Smooth muscle cell (in vitro differentiated cells): Measurements from ENCODE around the gene C1QBP. TPM values are rescaled to one million over a fixed set of nuclear protein-coding genes. Genes with fewer than 3 reads are reported as not detected.
A peak's percentile ranks its signal among the peaks of the same experiment; 100 is the strongest.
"Not testable (repeated sequence)": the region's sequence is repeated elsewhere in the genome, so short reads cannot be mapped to it uniquely, and the experiment has no call there.

Source experiments
- DNase-seq: peaks from one replicate; lab custom pipeline; 2025; ENCODE audit not compliant: unreplicated experiment; lab: John Stamatoyannopoulos, UW
- H2AFZ ChIP-seq: fragments of 200-600 bp; sonication (generic); 2 replicates; pipeline ENCODE4 v1.6.0; 2016; ENCODE audit warnings: antibody characterized with exemption, low read depth, mild to moderate bottlenecking
- H3F3A ChIP-seq: fragments of 200-600 bp; sonication (generic); 2 replicates; pipeline ENCODE4 v1.6.0; 2017; ENCODE audit warnings: antibody characterized with exemption, low read depth
- H3K27ac ChIP-seq: fragments of 200-600 bp; sonication (generic); 2 replicates; pipeline ENCODE4 v1.5.1; 2016; ENCODE audit warnings: low read depth, mild to moderate bottlenecking
- H3K27me3 ChIP-seq: fragments of 200-600 bp; sonication (generic); 2 replicates; pipeline ENCODE4 v1.6.1; 2016; ENCODE audit warnings: low read depth, mild to moderate bottlenecking
- H3K36me3 ChIP-seq: fragments of 200-600 bp; sonication (generic); 2 replicates; pipeline ENCODE4 v1.5.1; 2016; ENCODE audit warnings: low read depth
- H3K4me1 ChIP-seq: fragments of 200-600 bp; sonication (generic); 2 replicates; pipeline ENCODE4 v1.5.1; 2016; ENCODE audit warnings: low read depth
- H3K4me2 ChIP-seq: fragments of 200-600 bp; sonication (generic); 2 replicates; pipeline ENCODE4 v1.6.0; 2016; ENCODE audit warnings: mild to moderate bottlenecking
- H3K4me3 ChIP-seq: fragments of 200-600 bp; sonication (generic); 2 replicates; pipeline ENCODE4 v1.5.1; 2016; ENCODE audit warnings: mild to moderate bottlenecking
- H3K79me2 ChIP-seq: fragments of 200-600 bp; sonication (generic); 2 replicates; pipeline ENCODE4 v1.6.0; 2016; ENCODE audit warnings: low read depth, mild to moderate bottlenecking
- H3K9ac ChIP-seq: fragments of 200-600 bp; sonication (generic); 2 replicates; pipeline ENCODE4 v1.6.0; 2016; ENCODE audit warnings: low read depth
- H3K9me3 ChIP-seq: fragments of 200-600 bp; sonication (generic); replicated peaks from 2 replicates; pipeline ENCODE4 v1.5.1; 2016; ENCODE audit warnings: low read depth
- H4K20me1 ChIP-seq: fragments of 200-600 bp; sonication (generic); 2 replicates; pipeline ENCODE4 v1.6.0; 2016; ENCODE audit warnings: low read depth
- CTCF ChIP-seq: fragments of 200-600 bp; sonication (generic); IDR thresholded peaks from 2 replicates; pipeline ENCODE4 v1.5.1; 2017; ENCODE audit warnings: borderline replicate concordance, mild to moderate bottlenecking, antibody characterized with exemption; ENCODE audit not compliant: insufficient read depth, poor library complexity, severe bottlenecking
- WGBS: methylation state at CpG from one replicate; pipeline ENCODE4 v1.1.7; 2016; ENCODE audit warnings: low lambda C conversion rate; 5-methylcytosine and 5-hydroxymethylcytosine counted together
- polyA plus RNA-seq: library from polyadenylated mRNA; unstranded; fragments of >200 nt; fragmentation: Nextera tagmentation; extraction: Ambion mirVana; gene quantifications from 2 replicates; pipeline ENCODE4 v1.2.1, GENCODE V29; 2016
- total RNA-seq: library from RNA; depleted of rRNA; stranded (reverse); fragments of >200 nt; gene quantifications from 2 replicates; pipeline ENCODE4 v1.2.3, GENCODE V29; 2014

The C1QBP gene
- total and polyA plus RNA-seq, 2 experiments from 2014 or later, result 120 to 121 TPM

- no peaks in the 10 kb centered on the region for H3K9me3 ChIP-seq
- no peak overlapping the region for H3K27ac ChIP-seq
- WGBS, result 94% methylated on average over 2 of the region's 2 CpGs
- no peak overlapping the region for H3K9ac ChIP-seq
- peaks cover 16% of the 10 kb centered on the region for H3F3A ChIP-seq
- H3K4me2 ChIP-seq, result no peak overlapping the region
- H2AFZ ChIP-seq, result no peak overlapping the region
- H3K27me3 ChIP-seq, result no peaks in the 10 kb centered on the region
- no peaks in the 10 kb centered on the region for H4K20me1 ChIP-seq
- peaks cover 8% of the 10 kb centered on the region for H3K4me1 ChIP-seq
- TF ChIP-seq CTCF, result no peak
- H3K4me3 ChIP-seq, result no peak overlapping the region
- H3K36me3 ChIP-seq, result peaks cover 14% of the 10 kb centered on the region
- no peak for DNase-seq
- peaks cover 31% of the 10 kb centered on the region for H3K79me2 ChIP-seq
Measured at GRCh38 chr17:5434984-5435383, 4.0 kb downstream of the C1QBP start.

- H4K20me1 ChIP-seq, result no peaks in the 10 kb centered on the region
- H3K36me3 ChIP-seq, result peaks cover 17% of the 10 kb centered on the region
- no peak overlapping the region for H3K9ac ChIP-seq
- WGBS, result 89% methylated on average over 3 of the region's 3 CpGs
- H3K4me2 ChIP-seq, result no peak overlapping the region
- H3F3A ChIP-seq, result peaks cover 16% of the 10 kb centered on the region
- H3K4me1 ChIP-seq, result no peaks in the 10 kb centered on the region
- no peaks in the 10 kb centered on the region for H3K9me3 ChIP-seq
- DNase-seq, result no peak
- H2AFZ ChIP-seq, result no peak overlapping the region
- H3K79me2 ChIP-seq, result peaks cover 12% of the 10 kb centered on the region
- H3K27ac ChIP-seq, result peak overlapping the region; percentile 34
- H3K4me3 ChIP-seq, result no peak overlapping the region
- no peak for TF ChIP-seq CTCF
- no peaks in the 10 kb centered on the region for H3K27me3 ChIP-seq
Measured at GRCh38 chr17:5431949-5432556, 6.9 kb downstream of the C1QBP start.

- peaks cover 17% of the 10 kb centered on the region for H3K36me3 ChIP-seq
- WGBS, result 82% methylated on average over 5 of the region's 5 CpGs
- H3K4me2 ChIP-seq, H3K9ac ChIP-seq, H3K27me3 ChIP-seq, H4K20me1 ChIP-seq, H3K4me1 ChIP-seq, H3K79me2 ChIP-seq, H2AFZ ChIP-seq, H3K4me3 ChIP-seq, H3K9me3 ChIP-seq, DNase-seq: not testable (repeated sequence)
- peaks cover 16% of the 10 kb centered on the region for H3F3A ChIP-seq
- H3K27ac ChIP-seq, result peak overlapping the region; percentile 34
Measured at GRCh38 chr17:5431234-5431633, 7.7 kb downstream of the C1QBP start.

GRCh38 chr17:5430413-5430999 is 8.4 kb downstream of the C1QBP start:
- H3K4me1 ChIP-seq, result no peaks in the 10 kb centered on the region
- no peak overlapping the region for H3K4me3 ChIP-seq
- H3K36me3 ChIP-seq, result peaks cover 17% of the 10 kb centered on the region
- no peaks in the 10 kb centered on the region for H3K79me2 ChIP-seq
- TF ChIP-seq CTCF, result no peak
- H4K20me1 ChIP-seq, result no peaks in the 10 kb centered on the region
- H3K27me3 ChIP-seq, result no peaks in the 10 kb centered on the region
- no peaks in the 10 kb centered on the region for H3K9me3 ChIP-seq
- no peak overlapping the region for H3K4me2 ChIP-seq
- H3K27ac ChIP-seq, result no peak overlapping the region
- H2AFZ ChIP-seq, result no peak overlapping the region
- peaks cover 16% of the 10 kb centered on the region for H3F3A ChIP-seq
- no peak overlapping the region for H3K9ac ChIP-seq
- 99% methylated on average over 3 of the region's 3 CpGs for WGBS
- no peak for DNase-seq
